Fibroblast of lung (primary cell): ENCODE measurements around the gene ITPRIPL2. TPM values are rescaled to one million over a fixed set of nuclear protein-coding genes. Genes with fewer than 3 reads are reported as not detected.

Experiments used
- DNase-seq, 2 donors: peaks; one replicate each; pipeline versions ENCODE4 v3.0.0 to v3.0.0-alpha.2; 2010; ENCODE audit warnings: low read depth in 2 of 2
- H2AFZ ChIP-seq: 2 replicates; pipeline ENCODE4 v1.5.1; 2012; ENCODE audit warnings: low read length, control low read depth, inconsistent platforms
- H3K27ac ChIP-seq: 2 replicates; pipeline ENCODE4 v1.5.1; 2011; ENCODE audit warnings: low read length, control low read depth; ENCODE audit not compliant: insufficient read depth
- H3K27me3 ChIP-seq: 2 replicates; pipeline ENCODE4 v1.5.1; 2011; ENCODE audit warnings: mild to moderate bottlenecking, low read length; ENCODE audit not compliant: control insufficient read depth, insufficient read depth
- H3K36me3 ChIP-seq: 2 replicates; pipeline ENCODE4 v1.5.1; 2011; ENCODE audit warnings: low read length; ENCODE audit not compliant: control insufficient read depth, insufficient read depth
- H3K4me1 ChIP-seq: 2 replicates; pipeline ENCODE4 v1.5.1; 2011; ENCODE audit warnings: low read length; ENCODE audit not compliant: control insufficient read depth, insufficient read depth; ENCODE audit errors: extremely low read depth
- H3K4me2 ChIP-seq: 2 replicates; pipeline ENCODE4 v1.5.1; 2011; ENCODE audit warnings: low read length, control low read depth; ENCODE audit not compliant: insufficient read depth; ENCODE audit errors: extremely low read depth
- H3K4me3 ChIP-seq, 4 experiments: fragments of 200-600 bp in 1 of 4; sonication (generic) in 1 of 4; replicated peaks in 1 of 4; 2 replicates each; pipeline ENCODE4 v1.5.1; 2011 to 2016; ENCODE audit warnings: low read length in 4 of 4, low read depth in 3 of 4, mild to moderate bottlenecking in 3 of 4, control low read depth in 2 of 4, inconsistent platforms in 1 of 4, mixed read lengths in 1 of 4; ENCODE audit not compliant: insufficient read depth in 1 of 4; ENCODE audit errors: control extremely low read depth in 1 of 4
- H3K79me2 ChIP-seq: 2 replicates; pipeline ENCODE4 v1.5.1; 2012; ENCODE audit warnings: mild to moderate bottlenecking, low read length, inconsistent platforms; ENCODE audit not compliant: control insufficient read depth, insufficient read depth
- H3K9ac ChIP-seq: 2 replicates; pipeline ENCODE4 v1.5.1; 2011; ENCODE audit warnings: mild to moderate bottlenecking, low read length, control low read depth; ENCODE audit not compliant: insufficient read depth
- H3K9me3 ChIP-seq: 2 replicates; pipeline ENCODE4 v1.5.1; 2012; ENCODE audit warnings: low read depth, low read length; ENCODE audit not compliant: control insufficient read depth, insufficient read depth
- H4K20me1 ChIP-seq: 2 replicates; pipeline ENCODE4 v1.5.1; 2011; ENCODE audit warnings: low read length; ENCODE audit not compliant: control insufficient read depth, insufficient read depth; ENCODE audit errors: extremely low read depth
- EZH2 ChIP-seq: IDR thresholded peaks from 2 replicates; pipeline ENCODE4 v1.5.1; 2012; ENCODE audit warnings: low read length, control low read depth, mild to moderate bottlenecking; ENCODE audit errors: missing control alignments
- polyA plus RNA-seq, 2 donors: library from polyadenylated mRNA; depleted of rRNA in 1 of 2; stranded (reverse) in 1 of 2; unstranded in 1 of 2; fragments of >200 nt; gene quantifications; 2 replicates each; pipeline ENCODE4 v1.2.1, GENCODE V29; 2011 to 2012; ENCODE audit warnings: missing spikeins in 1 of 2
- total RNA-seq: library from RNA; depleted of rRNA; stranded (reverse); fragments of >200 nt; gene quantifications from 2 replicates; pipeline ENCODE4 v1.2.1, GENCODE V29; 2014
- TF ChIP-seq, protein P1 (sequence below), 2 donors: IDR thresholded peaks in 1 of 2; conservative IDR thresholded peaks in 1 of 2; 1 replicate in 1 of 2; 2 replicates in 1 of 2; pipeline ENCODE4 v1.5.1; 2011 to 2012; ENCODE audit warnings: low read length in 2 of 2, control low read depth in 1 of 2, inconsistent platforms in 1 of 2, low read depth in 1 of 2, mild to moderate bottlenecking in 1 of 2

Gene ITPRIPL2
- total and polyA plus RNA-seq, 2 donors (not counting 1 experiment from before 2014, with no cell fraction given) = 23.1 to 42.1 TPM

DNA sequence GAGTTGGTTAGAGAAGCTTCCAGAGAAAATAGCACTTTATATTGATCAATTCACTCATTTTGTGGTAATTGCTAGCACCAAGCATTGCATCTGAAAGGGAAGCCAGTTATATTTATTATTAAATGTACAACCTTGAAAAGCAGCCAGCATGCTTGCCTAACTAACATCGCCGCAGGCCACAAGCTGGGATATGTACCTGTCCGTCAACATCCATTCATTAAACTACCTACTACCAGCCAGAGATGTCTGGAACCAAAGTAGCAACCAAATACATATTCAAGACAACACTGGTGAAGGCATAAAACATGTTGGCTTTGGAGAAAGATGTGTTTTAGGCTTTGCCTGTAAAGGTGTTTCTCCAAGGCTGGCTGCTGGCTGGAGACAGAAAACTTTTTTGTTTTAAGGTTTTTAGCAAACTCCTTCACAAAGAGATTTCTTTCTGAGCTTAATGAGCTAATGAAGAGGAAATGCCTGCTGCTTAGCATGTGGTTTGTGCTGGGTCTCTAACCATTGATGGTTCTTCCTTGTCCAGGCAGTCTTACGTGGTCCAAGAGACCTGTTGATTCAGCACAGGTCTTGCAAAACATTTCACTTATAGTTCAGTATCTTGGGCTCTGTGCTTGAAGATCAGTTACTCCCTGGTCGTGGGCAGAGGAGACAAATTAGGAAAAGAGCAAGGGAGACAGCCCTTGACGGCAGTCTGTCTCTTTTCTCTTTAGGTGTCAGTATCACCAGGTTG is 3.1 kb downstream of the ITPRIPL2 start:
- peak overlapping the region; percentile 34 for H3K4me2 ChIP-seq
- peaks cover 52% of the 10 kb centered on the region for H3K79me2 ChIP-seq
- peak overlapping the region; percentile 63 for H3K27ac ChIP-seq
- H3K4me1 ChIP-seq = peaks cover 37% of the 10 kb centered on the region
- peak; percentile 23 to 64 for DNase-seq
- no peak overlapping the region for H2AFZ ChIP-seq
- H3K36me3 ChIP-seq = peaks cover 10% of the 10 kb centered on the region
- peak overlapping the region; percentile 4 to 73 (median 31) for H3K4me3 ChIP-seq
- H4K20me1 ChIP-seq = no peaks in the 10 kb centered on the region
- TF ChIP-seq, protein P1, sequence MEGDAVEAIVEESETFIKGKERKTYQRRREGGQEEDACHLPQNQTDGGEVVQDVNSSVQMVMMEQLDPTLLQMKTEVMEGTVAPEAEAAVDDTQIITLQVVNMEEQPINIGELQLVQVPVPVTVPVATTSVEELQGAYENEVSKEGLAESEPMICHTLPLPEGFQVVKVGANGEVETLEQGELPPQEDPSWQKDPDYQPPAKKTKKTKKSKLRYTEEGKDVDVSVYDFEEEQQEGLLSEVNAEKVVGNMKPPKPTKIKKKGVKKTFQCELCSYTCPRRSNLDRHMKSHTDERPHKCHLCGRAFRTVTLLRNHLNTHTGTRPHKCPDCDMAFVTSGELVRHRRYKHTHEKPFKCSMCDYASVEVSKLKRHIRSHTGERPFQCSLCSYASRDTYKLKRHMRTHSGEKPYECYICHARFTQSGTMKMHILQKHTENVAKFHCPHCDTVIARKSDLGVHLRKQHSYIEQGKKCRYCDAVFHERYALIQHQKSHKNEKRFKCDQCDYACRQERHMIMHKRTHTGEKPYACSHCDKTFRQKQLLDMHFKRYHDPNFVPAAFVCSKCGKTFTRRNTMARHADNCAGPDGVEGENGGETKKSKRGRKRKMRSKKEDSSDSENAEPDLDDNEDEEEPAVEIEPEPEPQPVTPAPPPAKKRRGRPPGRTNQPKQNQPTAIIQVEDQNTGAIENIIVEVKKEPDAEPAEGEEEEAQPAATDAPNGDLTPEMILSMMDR (conservative IDR thresholded peaks at IDR 0.05 in 1 of 2, IDR thresholded peaks at IDR 0.05 in 1 of 2; ENCODE audit: low read depth in 1 of 2, low read length in 2 of 2) = no peak
- no peak for TF ChIP-seq EZH2
- no peaks in the 10 kb centered on the region for H3K27me3 ChIP-seq
- no peak overlapping the region for H3K9ac ChIP-seq
- H3K9me3 ChIP-seq = no peaks in the 10 kb centered on the region

DNA sequence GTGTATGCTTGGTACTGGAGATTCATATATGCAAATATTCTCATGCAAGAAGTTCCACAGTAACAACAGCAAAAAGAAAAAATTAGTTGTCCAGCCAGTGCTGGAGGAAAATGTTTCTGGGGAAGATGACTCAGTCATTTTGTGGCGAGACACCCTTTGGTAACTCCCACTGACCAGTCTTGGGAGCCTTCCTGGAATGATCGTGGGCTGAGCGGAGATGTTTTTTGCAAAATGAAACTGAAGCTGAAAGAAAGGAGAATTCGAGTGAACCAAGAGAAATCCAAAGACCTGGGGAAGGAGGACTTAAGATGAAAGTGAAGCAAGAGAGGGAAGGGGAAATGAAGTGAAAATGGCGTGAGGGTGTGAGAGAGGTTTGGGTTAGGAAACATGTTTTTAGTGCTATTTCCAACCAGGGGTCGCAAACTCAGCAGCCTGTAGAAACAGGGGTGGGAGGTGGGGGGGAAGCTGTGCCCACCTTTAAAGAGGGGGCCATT is 5.2 kb downstream of the ITPRIPL2 start:
- Histone ChIP-seq H3K36me3 (peaks cover 10% of the 10 kb centered on the region), H3K9ac (peak overlapping the region; percentile 73), H3K4me1 (peaks cover 33% of the 10 kb centered on the region), H3K27me3 (no peaks in the 10 kb centered on the region), H3K9me3 (no peaks in the 10 kb centered on the region), H3K4me2 (peak overlapping the region; percentile 53), H3K79me2 (peaks cover 50% of the 10 kb centered on the region), H2AFZ (no peak overlapping the region), H4K20me1 (no peaks in the 10 kb centered on the region), H3K4me3 (peak overlapping the region; percentile 38 to 73 (median 57)), H3K27ac (peak overlapping the region; percentile 86)
- peak; percentile 93 to 95 for DNase-seq
- TF ChIP-seq, protein P1 (conservative IDR thresholded peaks at IDR 0.05 in 1 of 2, IDR thresholded peaks at IDR 0.05 in 1 of 2; ENCODE audit: low read depth in 1 of 2, low read length in 2 of 2) = no peak

DNA sequence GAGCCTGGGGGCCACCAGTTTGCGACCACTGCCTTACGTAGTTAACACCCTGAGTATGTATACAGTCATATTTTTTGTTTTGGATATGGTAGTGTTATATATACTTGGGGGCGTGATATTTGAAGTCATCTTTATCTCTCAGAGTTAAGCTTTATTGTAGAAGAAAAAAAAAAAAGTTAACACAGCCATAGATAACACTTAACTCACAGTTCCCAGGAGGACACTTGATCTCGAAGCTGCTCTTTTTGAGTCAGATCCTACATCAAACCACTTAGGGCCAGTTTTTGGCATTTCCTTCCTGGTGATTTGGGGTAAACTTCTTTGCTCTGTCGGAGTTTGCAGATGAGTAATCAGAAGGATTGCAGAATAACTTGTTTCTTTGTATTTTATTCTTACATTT is 5.8 kb downstream of the ITPRIPL2 start:
- Histone ChIP-seq H3K9ac (peak overlapping the region; percentile 23), H3K79me2 (peaks cover 45% of the 10 kb centered on the region), H3K36me3 (peaks cover 10% of the 10 kb centered on the region), H3K4me3 (peak overlapping the region; percentile 38 to 73 (median 57)), H2AFZ (no peak overlapping the region), H4K20me1 (no peaks in the 10 kb centered on the region), H3K27me3 (no peaks in the 10 kb centered on the region), H3K9me3 (no peaks in the 10 kb centered on the region), H3K4me2 (peak overlapping the region; percentile 53), H3K27ac (peak overlapping the region; percentile 86), H3K4me1 (peaks cover 33% of the 10 kb centered on the region)
- TF ChIP-seq, protein P1 (conservative IDR thresholded peaks at IDR 0.05 in 1 of 2, IDR thresholded peaks at IDR 0.05 in 1 of 2; ENCODE audit: low read depth in 1 of 2, low read length in 2 of 2) = no peak
- TF ChIP-seq EZH2 = no peak
- peak; percentile 79 to 85 for DNase-seq
